PC-3 (cell line): Measurements from ENCODE around the gene CNIH3. TPM values are rescaled to one million over a fixed set of nuclear protein-coding genes. Genes with fewer than 3 reads are reported as not detected.

ENCODE experiments used
- ATAC-seq: fragments of 200-7000 bp; cut with Tn5 transposase; 2 replicates; pipeline ENCODE4 v1.9.1; 2020; ENCODE audit warnings: mild to moderate bottlenecking, moderate library complexity
- BruUV-seq: library from RNA; stranded (reverse); fragments of 400-500 nt; replicated peaks from 2 replicates; lab custom pipeline; 2021; lab: Mats Ljungman, UMichigan
- CTCF ChIA-PET: fragments of 300-600 bp; sonication (Branson Sonifier 250); formaldehyde crosslinking; loops from one replicate; lab custom pipeline; 2022; ENCODE audit warnings: antibody characterized with exemption; lab: Charles Lee
- POLR2A ChIA-PET: fragments of 300-600 bp; sonication (Branson Sonifier 250); formaldehyde crosslinking; loops from one replicate; lab custom pipeline; 2022; ENCODE audit warnings: antibody characterized with exemption; ENCODE audit not compliant: unreplicated experiment; lab: Charles Lee
- DNase-seq: peaks from one replicate; pipeline ENCODE4 v3.0.0-alpha.2; 2015
- H2AFZ ChIP-seq: fragments of 300-600 bp; sonication (generic); 2 replicates; pipeline ENCODE4 v1.6.0; 2016; ENCODE audit warnings: antibody characterized with exemption, low read length
- H3F3A ChIP-seq: fragments of 300-600 bp; sonication (generic); one replicate; pipeline ENCODE4 v1.6.0; 2017; ENCODE audit warnings: antibody characterized with exemption, low read length, control low read depth, mild to moderate bottlenecking; ENCODE audit not compliant: unreplicated experiment
- H3K27ac ChIP-seq: fragments of 300-600 bp; sonication (generic); 2 replicates; pipeline ENCODE4 v1.5.1; 2016; ENCODE audit warnings: mild to moderate bottlenecking, low read length
- H3K27me3 ChIP-seq: fragments of 300-600 bp; sonication (generic); 2 replicates; pipeline ENCODE4 v1.6.1; 2016; ENCODE audit warnings: low read length, mixed read lengths
- H3K36me3 ChIP-seq: fragments of 300-600 bp; sonication (generic); 2 replicates; pipeline ENCODE4 v1.6.1; 2016; ENCODE audit warnings: low read depth, mixed run types, low read length, mixed read lengths
- H3K4me1 ChIP-seq: fragments of 300-600 bp; sonication (generic); 2 replicates; pipeline ENCODE4 v1.5.1; 2016; ENCODE audit warnings: low read length; ENCODE audit not compliant: insufficient read depth
- H3K4me2 ChIP-seq: fragments of 300-600 bp; sonication (generic); 2 replicates; pipeline ENCODE4 v1.6.0; 2016; ENCODE audit warnings: low read length
- H3K4me3 ChIP-seq: fragments of 300-600 bp; sonication (generic); 2 replicates; pipeline ENCODE4 v1.5.1; 2016; ENCODE audit warnings: mild to moderate bottlenecking, low read length, mixed read lengths
- H3K79me2 ChIP-seq: fragments of 300-600 bp; sonication (generic); 2 replicates; pipeline ENCODE4 v1.6.1; 2017; ENCODE audit warnings: low read length, mixed read lengths
- H3K9ac ChIP-seq: fragments of 300-600 bp; sonication (generic); 2 replicates; pipeline ENCODE4 v1.6.0; 2016; ENCODE audit warnings: mild to moderate bottlenecking, low read length
- H3K9me2 ChIP-seq: fragments of 300-600 bp; sonication (generic); replicated peaks from 2 replicates; pipeline ENCODE4 v1.6.1; 2016; ENCODE audit warnings: mixed run types, low read length, mixed read lengths
- H3K9me3 ChIP-seq: fragments of 300-600 bp; sonication (generic); 2 replicates; pipeline ENCODE4 v1.6.1; 2016; ENCODE audit warnings: low read length, mixed read lengths
- H4K20me1 ChIP-seq: fragments of 300-600 bp; sonication (generic); 2 replicates; pipeline ENCODE4 v1.6.1; 2016; ENCODE audit warnings: low read length, mixed read lengths
- EZH2 ChIP-seq: fragments of 300-600 bp; sonication (generic); IDR thresholded peaks from one replicate; pipeline ENCODE4 v1.6.1; 2017; ENCODE audit warnings: antibody characterized with exemption, mild to moderate bottlenecking, low read length; ENCODE audit not compliant: unreplicated experiment
- EZH2phosphoT487 ChIP-seq: fragments of 300-600 bp; sonication (generic); IDR thresholded peaks from 2 replicates; pipeline ENCODE4 v1.6.1; 2018; ENCODE audit warnings: mild to moderate bottlenecking, antibody characterized with exemption, low read length, borderline replicate concordance
- intact Hi-C: fragments of 100-400 bp; cut with micrococcal nuclease; formaldehyde crosslinking; loops from 2 replicates; pipeline ENCODE4 v1.9.0; 2023
- total RNA-seq: library from RNA; depleted of rRNA; stranded (reverse); fragments of >200 nt; gene quantifications from 2 replicates; pipeline ENCODE4 v1.2.3, GENCODE V29; 2014
- TF ChIP-seq, protein P1 (sequence below): fragments of 300-600 bp; sonication (generic); conservative IDR thresholded peaks from 2 replicates; pipeline ENCODE4 v1.5.1; 2017; ENCODE audit warnings: antibody characterized with exemption, low read depth, mild to moderate bottlenecking, low read length

CNIH3 gene
- total RNA-seq, 1 experiment from 2014 or later = 7.4 TPM

DNA sequence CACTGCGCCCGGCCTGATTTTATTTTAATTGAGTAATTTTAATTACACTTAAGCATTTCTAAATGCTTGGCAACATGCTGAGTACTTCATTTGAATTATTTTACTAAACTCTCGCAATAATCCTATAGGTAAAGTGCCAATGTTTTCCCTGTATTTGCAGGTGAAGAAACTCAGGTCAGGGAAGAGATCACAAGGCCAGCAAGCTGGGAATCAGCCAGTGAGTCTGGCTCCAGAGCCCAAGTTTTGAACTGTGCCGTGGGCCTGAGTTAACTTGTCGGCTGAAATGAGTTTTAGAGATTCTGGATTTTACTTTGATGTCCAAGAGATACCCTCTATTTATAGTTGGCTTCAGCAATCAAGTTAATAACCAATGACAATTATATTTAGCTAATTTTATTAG lies 141.4 kb downstream of the CNIH3 start:
- Histone ChIP-seq H3K4me1 (no peaks in the 10 kb centered on the region), H2AFZ (no peak overlapping the region), H3K36me3 (no peaks in the 10 kb centered on the region), H3K9me2 (no peaks in the 10 kb centered on the region), H3K27me3 (no peaks in the 10 kb centered on the region), H3K79me2 (no peaks in the 10 kb centered on the region), H3K4me2 (no peak overlapping the region), H3K9ac (no peak overlapping the region), H4K20me1 (no peaks in the 10 kb centered on the region), H3K4me3 (no peak overlapping the region), H3K27ac (no peak overlapping the region), H3K9me3 (no peaks in the 10 kb centered on the region), H3F3A (no peaks in the 10 kb centered on the region)
- ChIA-PET CTCF (no interaction called here), POLR2A (no interaction called here)
- no peak for DNase-seq
- ATAC-seq = no peak
- BruUV-seq = no TSS peak
- TF ChIP-seq EZH2phosphoT487 (no peak), EZH2 (no peak)
- TF ChIP-seq, protein P1, sequence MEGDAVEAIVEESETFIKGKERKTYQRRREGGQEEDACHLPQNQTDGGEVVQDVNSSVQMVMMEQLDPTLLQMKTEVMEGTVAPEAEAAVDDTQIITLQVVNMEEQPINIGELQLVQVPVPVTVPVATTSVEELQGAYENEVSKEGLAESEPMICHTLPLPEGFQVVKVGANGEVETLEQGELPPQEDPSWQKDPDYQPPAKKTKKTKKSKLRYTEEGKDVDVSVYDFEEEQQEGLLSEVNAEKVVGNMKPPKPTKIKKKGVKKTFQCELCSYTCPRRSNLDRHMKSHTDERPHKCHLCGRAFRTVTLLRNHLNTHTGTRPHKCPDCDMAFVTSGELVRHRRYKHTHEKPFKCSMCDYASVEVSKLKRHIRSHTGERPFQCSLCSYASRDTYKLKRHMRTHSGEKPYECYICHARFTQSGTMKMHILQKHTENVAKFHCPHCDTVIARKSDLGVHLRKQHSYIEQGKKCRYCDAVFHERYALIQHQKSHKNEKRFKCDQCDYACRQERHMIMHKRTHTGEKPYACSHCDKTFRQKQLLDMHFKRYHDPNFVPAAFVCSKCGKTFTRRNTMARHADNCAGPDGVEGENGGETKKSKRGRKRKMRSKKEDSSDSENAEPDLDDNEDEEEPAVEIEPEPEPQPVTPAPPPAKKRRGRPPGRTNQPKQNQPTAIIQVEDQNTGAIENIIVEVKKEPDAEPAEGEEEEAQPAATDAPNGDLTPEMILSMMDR = no peak
- intact Hi-C loops = no loop called here

DNA sequence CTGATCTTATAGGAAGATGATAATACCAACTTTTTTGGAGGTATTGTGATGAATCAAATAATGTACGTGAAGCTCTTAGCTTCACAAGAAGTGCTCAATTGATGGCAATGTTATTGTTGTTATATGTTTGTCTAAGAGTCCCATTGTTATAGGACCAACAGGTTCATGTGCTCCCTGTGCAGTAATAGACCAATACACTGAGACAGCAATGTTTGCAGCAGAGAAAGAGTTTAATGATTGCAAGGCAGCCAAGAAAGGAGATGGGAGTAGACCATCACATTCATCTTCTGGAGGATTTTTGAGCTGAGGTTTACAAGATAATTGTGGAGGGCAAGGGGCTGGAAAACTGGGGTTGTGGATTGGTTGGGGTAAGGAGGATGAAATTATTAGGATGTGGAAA lies 143.0 kb downstream of the CNIH3 start:
- Histone ChIP-seq H3K4me3 (no peak overlapping the region), H3K9ac (no peak overlapping the region), H2AFZ (no peak overlapping the region), H3F3A (no peaks in the 10 kb centered on the region), H3K27me3 (no peaks in the 10 kb centered on the region), H4K20me1 (no peaks in the 10 kb centered on the region), H3K27ac (no peak overlapping the region), H3K9me2 (no peaks in the 10 kb centered on the region), H3K36me3 (no peaks in the 10 kb centered on the region), H3K9me3 (no peaks in the 10 kb centered on the region), H3K79me2 (no peaks in the 10 kb centered on the region), H3K4me2 (no peak overlapping the region), H3K4me1 (no peaks in the 10 kb centered on the region)
- no TSS peak for BruUV-seq
- intact Hi-C loops = no loop called here
- no peak for DNase-seq
- ATAC-seq = no peak
- TF ChIP-seq, protein P1 = no peak
- TF ChIP-seq EZH2phosphoT487 (no peak), EZH2 (no peak)
- ChIA-PET POLR2A (interaction anchor here (0.6 kb wide), 1 partner anchor 27 kb away, joined by 3 read pairs; no protein-coding TSS in a partner anchor), CTCF (no interaction called here)

DNA sequence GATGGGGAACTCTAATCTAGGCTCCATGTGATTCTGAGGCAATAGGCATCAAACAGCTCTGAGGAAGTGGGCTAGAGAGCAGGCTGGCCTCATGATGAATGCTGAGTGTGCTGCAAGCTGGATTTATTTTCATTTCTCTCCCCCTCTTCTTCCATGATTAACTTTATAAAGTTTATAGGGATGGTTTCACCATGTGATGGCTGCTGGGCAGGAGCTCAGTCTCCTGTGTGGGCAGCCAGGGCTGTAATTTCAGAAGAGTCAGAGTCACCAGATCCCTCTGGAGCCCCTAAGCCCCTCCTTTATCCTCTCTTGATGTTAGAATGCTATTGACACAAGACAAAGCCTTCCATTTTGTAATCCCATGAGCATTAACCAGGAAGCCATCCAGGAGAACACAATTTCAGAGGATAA lies 143.6 kb downstream of the CNIH3 start:
- intact Hi-C loops = no loop called here
- no peaks in the 10 kb centered on the region for H3K79me2 ChIP-seq
- H3K9ac ChIP-seq = no peak overlapping the region
- H3K27me3 ChIP-seq = no peaks in the 10 kb centered on the region
- no peaks in the 10 kb centered on the region for H3K36me3 ChIP-seq
- no peaks in the 10 kb centered on the region for H3K9me2 ChIP-seq
- H3K27ac ChIP-seq = no peak overlapping the region
- TF ChIP-seq EZH2 = no peak
- TF ChIP-seq, protein P1 = no peak
- H3K4me1 ChIP-seq = no peaks in the 10 kb centered on the region
- ATAC-seq (no peak), DNase-seq (no peak)
- H3F3A ChIP-seq = no peaks in the 10 kb centered on the region
- POLR2A ChIA-PET = no interaction called here
- H2AFZ ChIP-seq = no peak overlapping the region
- CTCF ChIA-PET = no interaction called here
- no TSS peak for BruUV-seq
- no peaks in the 10 kb centered on the region for H4K20me1 ChIP-seq
- no peaks in the 10 kb centered on the region for H3K9me3 ChIP-seq
- no peak overlapping the region for H3K4me3 ChIP-seq
- H3K4me2 ChIP-seq = no peak overlapping the region
